Fibroblast of lung (primary cell): Measurements from ENCODE around the gene DDAH2.

ENCODE experiments used
- EZH2 ChIP-seq: IDR thresholded peaks from 2 replicates; pipeline ENCODE4 v1.5.1; 2012; ENCODE audit warnings: low read length, control low read depth, mild to moderate bottlenecking; ENCODE audit errors: missing control alignments
- TF ChIP-seq, protein P1 (sequence below), 2 donors: IDR thresholded peaks in 1 of 2; conservative IDR thresholded peaks in 1 of 2; 1 replicate in 1 of 2; 2 replicates in 1 of 2; pipeline ENCODE4 v1.5.1; 2011 to 2012; ENCODE audit warnings: low read length in 2 of 2, control low read depth in 1 of 2, inconsistent platforms in 1 of 2, low read depth in 1 of 2, mild to moderate bottlenecking in 1 of 2

DNA sequence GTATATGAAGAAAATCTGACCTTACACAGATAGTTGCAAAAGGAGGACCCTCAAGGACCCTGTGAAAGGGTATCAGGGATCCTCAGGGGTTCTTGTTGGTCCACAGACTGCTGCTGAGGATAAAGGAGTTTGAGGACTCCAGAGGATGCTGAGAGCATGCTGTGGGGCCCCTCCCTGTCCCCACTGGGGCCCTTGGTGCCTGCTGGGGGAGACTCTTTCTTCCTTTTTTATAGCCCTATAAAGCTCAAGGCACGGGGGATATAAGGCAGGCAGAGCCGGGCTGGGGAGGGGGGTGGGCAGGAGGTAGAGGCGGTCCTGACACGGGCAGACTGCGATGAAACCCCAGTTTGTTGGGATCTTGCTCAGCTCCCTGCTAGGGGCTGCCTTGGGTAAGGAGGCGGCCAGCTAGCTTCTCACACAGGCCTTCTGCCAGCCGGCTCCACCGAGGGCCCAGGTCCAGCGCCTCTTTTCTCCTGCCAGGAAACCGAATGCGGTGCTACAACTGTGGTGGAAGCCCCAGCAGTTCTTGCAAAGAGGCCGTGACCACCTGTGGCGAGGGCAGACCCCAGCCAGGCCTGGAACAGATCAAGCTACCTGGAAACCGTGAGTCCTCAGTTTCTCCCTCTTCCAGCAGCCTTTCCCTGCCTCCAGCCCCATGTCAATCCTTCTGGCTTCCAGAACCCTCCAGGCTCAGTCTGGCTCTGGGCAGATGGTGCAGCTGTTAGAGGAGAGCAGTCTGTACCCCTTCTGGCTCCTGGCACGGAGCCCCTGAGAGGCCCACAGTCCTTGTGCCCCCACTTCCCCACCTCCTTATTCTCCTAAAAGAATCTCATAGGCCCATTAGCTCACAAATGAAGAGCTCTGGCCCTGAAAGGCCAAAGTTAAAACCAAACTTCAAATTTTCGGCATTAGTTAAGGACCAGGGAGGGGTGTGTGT lies 13.8 kb downstream of the DDAH2 start, which contains the start of gene LY6G6D:
- TF ChIP-seq, protein P1, sequence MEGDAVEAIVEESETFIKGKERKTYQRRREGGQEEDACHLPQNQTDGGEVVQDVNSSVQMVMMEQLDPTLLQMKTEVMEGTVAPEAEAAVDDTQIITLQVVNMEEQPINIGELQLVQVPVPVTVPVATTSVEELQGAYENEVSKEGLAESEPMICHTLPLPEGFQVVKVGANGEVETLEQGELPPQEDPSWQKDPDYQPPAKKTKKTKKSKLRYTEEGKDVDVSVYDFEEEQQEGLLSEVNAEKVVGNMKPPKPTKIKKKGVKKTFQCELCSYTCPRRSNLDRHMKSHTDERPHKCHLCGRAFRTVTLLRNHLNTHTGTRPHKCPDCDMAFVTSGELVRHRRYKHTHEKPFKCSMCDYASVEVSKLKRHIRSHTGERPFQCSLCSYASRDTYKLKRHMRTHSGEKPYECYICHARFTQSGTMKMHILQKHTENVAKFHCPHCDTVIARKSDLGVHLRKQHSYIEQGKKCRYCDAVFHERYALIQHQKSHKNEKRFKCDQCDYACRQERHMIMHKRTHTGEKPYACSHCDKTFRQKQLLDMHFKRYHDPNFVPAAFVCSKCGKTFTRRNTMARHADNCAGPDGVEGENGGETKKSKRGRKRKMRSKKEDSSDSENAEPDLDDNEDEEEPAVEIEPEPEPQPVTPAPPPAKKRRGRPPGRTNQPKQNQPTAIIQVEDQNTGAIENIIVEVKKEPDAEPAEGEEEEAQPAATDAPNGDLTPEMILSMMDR (conservative IDR thresholded peaks at IDR 0.05 in 1 of 2, IDR thresholded peaks at IDR 0.05 in 1 of 2; ENCODE audit: low read depth in 1 of 2, low read length in 2 of 2): no peak
- TF ChIP-seq EZH2: no peak
